Measurements from ENCODE around the gene CEBPZ.

- TF ChIP-seq EZH2 (IDR thresholded peaks at IDR 0.05; ENCODE audit: borderline replicate concordance, insufficient read depth, low read depth, low read length, poor library complexity, severe bottlenecking) = no peak
- TF ChIP-seq, protein P1, sequence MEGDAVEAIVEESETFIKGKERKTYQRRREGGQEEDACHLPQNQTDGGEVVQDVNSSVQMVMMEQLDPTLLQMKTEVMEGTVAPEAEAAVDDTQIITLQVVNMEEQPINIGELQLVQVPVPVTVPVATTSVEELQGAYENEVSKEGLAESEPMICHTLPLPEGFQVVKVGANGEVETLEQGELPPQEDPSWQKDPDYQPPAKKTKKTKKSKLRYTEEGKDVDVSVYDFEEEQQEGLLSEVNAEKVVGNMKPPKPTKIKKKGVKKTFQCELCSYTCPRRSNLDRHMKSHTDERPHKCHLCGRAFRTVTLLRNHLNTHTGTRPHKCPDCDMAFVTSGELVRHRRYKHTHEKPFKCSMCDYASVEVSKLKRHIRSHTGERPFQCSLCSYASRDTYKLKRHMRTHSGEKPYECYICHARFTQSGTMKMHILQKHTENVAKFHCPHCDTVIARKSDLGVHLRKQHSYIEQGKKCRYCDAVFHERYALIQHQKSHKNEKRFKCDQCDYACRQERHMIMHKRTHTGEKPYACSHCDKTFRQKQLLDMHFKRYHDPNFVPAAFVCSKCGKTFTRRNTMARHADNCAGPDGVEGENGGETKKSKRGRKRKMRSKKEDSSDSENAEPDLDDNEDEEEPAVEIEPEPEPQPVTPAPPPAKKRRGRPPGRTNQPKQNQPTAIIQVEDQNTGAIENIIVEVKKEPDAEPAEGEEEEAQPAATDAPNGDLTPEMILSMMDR (IDR thresholded peaks at IDR 0.05) = no peak
These were observed 20.2 kb downstream of the CEBPZ start for GRCh38 chr2:37211212-37211611.
